CD4-positive, alpha-beta memory T cell (primary cell): ENCODE results near the gene CTDSP1. TPM values are rescaled to one million over a fixed set of nuclear protein-coding genes. Genes with fewer than 3 reads are reported as not detected.

ENCODE experiments used
- CTCF ChIA-PET: fragments of 350-600 bp; sonication (Branson Sonifier 250); formaldehyde crosslinking; loops from one replicate; lab custom pipeline; 2021; ENCODE audit warnings: inconsistent platforms; ENCODE audit not compliant: partially characterized antibody; lab: Charles Lee
- POLR2A ChIA-PET: fragments of 350-600 bp; sonication (Branson Sonifier 250); formaldehyde crosslinking; loops from one replicate; lab custom pipeline; 2021; ENCODE audit not compliant: partially characterized antibody; lab: Charles Lee
- DNase-seq, 5 donors: peaks; one replicate each; pipeline versions ENCODE4 v3.0.0 to v3.0.0-alpha.2; 2020 to 2022; ENCODE audit warnings: mixed read lengths in 1 of 5
- H3K27ac ChIP-seq: one replicate; pipeline ENCODE4 v1.7.0; 2013; ENCODE audit warnings: low read depth, low read length
- H3K27me3 ChIP-seq: 2 replicates; pipeline ENCODE4 v1.7.0; 2013; ENCODE audit warnings: mild to moderate bottlenecking, low read length, moderate library complexity; ENCODE audit not compliant: insufficient read depth
- H3K36me3 ChIP-seq: 2 replicates; pipeline ENCODE4 v1.7.0; 2013; ENCODE audit warnings: mild to moderate bottlenecking, low read length, moderate library complexity; ENCODE audit not compliant: insufficient read depth
- H3K4me1 ChIP-seq: 2 replicates; pipeline ENCODE4 v1.7.0; 2013; ENCODE audit warnings: mild to moderate bottlenecking, low read length, moderate library complexity; ENCODE audit not compliant: insufficient read depth
- H3K4me3 ChIP-seq, 2 donors: one replicate each; pipeline ENCODE4 v1.7.0; 2013; ENCODE audit warnings: low read length in 2 of 2, mild to moderate bottlenecking in 1 of 2
- H3K9me3 ChIP-seq, 2 donors: one replicate each; pipeline ENCODE4 v1.7.0; 2013; ENCODE audit warnings: low read length in 2 of 2, control low read depth in 1 of 2; ENCODE audit not compliant: control insufficient read depth in 1 of 2
- H3K27ac Mint-ChIP-seq, 7 donors: one replicate each; pipeline ENCODE4 v1.8.0; 2020 to 2021; ENCODE audit warnings: mixed read lengths in 7 of 7, mild to moderate bottlenecking in 6 of 7, inconsistent platforms in 3 of 7, moderate library complexity in 3 of 7
- H3K27me3 Mint-ChIP-seq, 2 donors: one replicate each; pipeline ENCODE4 v1.8.0; 2020 to 2021; ENCODE audit warnings: mixed read lengths in 2 of 2
- H3K36me3 Mint-ChIP-seq, 2 donors: one replicate each; pipeline ENCODE4 v1.8.0; 2020 to 2021; ENCODE audit warnings: mixed read lengths in 2 of 2, inconsistent platforms in 1 of 2, mild to moderate bottlenecking in 1 of 2
- H3K4me1 Mint-ChIP-seq, 4 donors: one replicate each; pipeline ENCODE4 v1.8.0; 2020 to 2021; ENCODE audit warnings: mixed read lengths in 4 of 4, mild to moderate bottlenecking in 1 of 4
- H3K4me3 Mint-ChIP-seq, 8 donors: one replicate each; pipeline ENCODE4 v1.8.0; 2020 to 2021; ENCODE audit warnings: mixed read lengths in 8 of 8, mild to moderate bottlenecking in 7 of 8, moderate library complexity in 6 of 8, inconsistent platforms in 3 of 8
- H3K9me3 Mint-ChIP-seq, 8 donors: one replicate each; pipeline ENCODE4 v1.8.0; 2020 to 2021; ENCODE audit warnings: mixed read lengths in 8 of 8, mild to moderate bottlenecking in 5 of 8, inconsistent platforms in 3 of 8, moderate library complexity in 1 of 8
- intact Hi-C: fragments of 100-400 bp; cut with micrococcal nuclease; formaldehyde crosslinking; loops from one replicate; pipeline ENCODE4 v1.15.1; 2023
- polyA plus RNA-seq, 2 donors: library from polyadenylated mRNA; unstranded; fragments of 300-500 nt; fragmentation: Illumina TruSeq; gene quantifications; one replicate each; pipeline ENCODE4 v1.2.3, GENCODE V29; 2021
- total RNA-seq, 2 experiments: library from RNA; stranded (reverse); gene quantifications; one replicate each; pipeline ENCODE4 v1.2.3, GENCODE V29; 2021

The CTDSP1 gene
- total and polyA plus RNA-seq, 4 experiments from 2014 or later, result 26.4 to 183 (median 110) TPM

- H3K36me3 ChIP-seq, result no peaks in the 10 kb centered on the region
- intact Hi-C loops, result no loop called here
- no peaks in the 10 kb centered on the region for H3K9me3 ChIP-seq
- no peaks in the 10 kb centered on the region for H3K27me3 Mint-ChIP-seq
- H3K4me1 Mint-ChIP-seq, result peaks cover 0 to 2% (median under 1%) of the 10 kb centered on the region in 4 donors
- peaks cover 0 to 2% (median 0%) of the 10 kb centered on the region in 8 donors for H3K9me3 Mint-ChIP-seq
- DNase-seq, result no peak
- no peak overlapping the region for H3K27ac ChIP-seq
- peak overlapping the region in 2 of 7 donors; percentile 64 to 68 for H3K27ac Mint-ChIP-seq
- POLR2A ChIA-PET, result no interaction called here
- no peak overlapping the region for H3K4me3 ChIP-seq
- no peaks in the 10 kb centered on the region for H3K27me3 ChIP-seq
- no peaks in the 10 kb centered on the region for H3K4me1 ChIP-seq
- no peaks in the 10 kb centered on the region for H3K36me3 Mint-ChIP-seq
- CTCF ChIA-PET, result no interaction called here
- H3K4me3 Mint-ChIP-seq, result no peak overlapping the region
Observed at GRCh38 chr2:218438596-218438995, 38.9 kb downstream of the CTDSP1 start.

- no peaks in the 10 kb centered on the region for H3K27me3 Mint-ChIP-seq
- peaks cover 10 to 11% of the 10 kb centered on the region in 2 donors for H3K36me3 Mint-ChIP-seq
- POLR2A ChIA-PET, result no interaction called here
- H3K4me3 ChIP-seq, result no peak overlapping the region
- H3K9me3 Mint-ChIP-seq, result no peaks in the 10 kb centered on the region
- DNase-seq, result no peak
- H3K27me3 ChIP-seq, result no peaks in the 10 kb centered on the region
- peaks cover 7% of the 10 kb centered on the region for H3K36me3 ChIP-seq
- H3K9me3 ChIP-seq, result no peaks in the 10 kb centered on the region
- intact Hi-C loops, result no loop called here
- H3K4me3 Mint-ChIP-seq, result no peak overlapping the region
- peaks cover 0 to 3% (median 2%) of the 10 kb centered on the region in 4 donors for H3K4me1 Mint-ChIP-seq
- H3K4me1 ChIP-seq, result no peaks in the 10 kb centered on the region
- no peak overlapping the region for H3K27ac ChIP-seq
- CTCF ChIA-PET, result interaction anchor here (1.4 kb wide), 1 partner anchor 18 kb away, joined by 3 read pairs; no protein-coding TSS in a partner anchor
- peak overlapping the region in 1 of 7 donors; percentile 47 for H3K27ac Mint-ChIP-seq
Observed at GRCh38 chr2:218444692-218445357, 45.2 kb downstream of the CTDSP1 start.

- Mint-ChIP-seq H3K27me3 (no peaks in the 10 kb centered on the region), H3K9me3 (no peaks in the 10 kb centered on the region), H3K27ac (peak overlapping the region in 1 of 7 donors; percentile 18), H3K36me3 (peaks cover 11 to 16% of the 10 kb centered on the region in 2 donors), H3K4me1 (peaks cover 0 to 3% (median 1%) of the 10 kb centered on the region in 4 donors), H3K4me3 (no peak overlapping the region)
- intact Hi-C loops, result no loop called here
- ChIA-PET CTCF (interaction anchor here (0.8 to 1.4 kb wide), 2 partner anchors 14 to 17 kb away, joined by 3 to 4 read pairs; no protein-coding TSS in a partner anchor), POLR2A (no interaction called here)
- Histone ChIP-seq H3K4me1 (no peaks in the 10 kb centered on the region), H3K9me3 (no peaks in the 10 kb centered on the region), H3K36me3 (peaks cover 7% of the 10 kb centered on the region), H3K27me3 (no peaks in the 10 kb centered on the region), H3K27ac (no peak overlapping the region), H3K4me3 (no peak overlapping the region)
- no peak for DNase-seq
Observed at GRCh38 chr2:218445602-218446001, 45.9 kb downstream of the CTDSP1 start.

- H3K9me3 Mint-ChIP-seq, result no peaks in the 10 kb centered on the region
- peaks cover 0 to 3% (median 1%) of the 10 kb centered on the region in 4 donors for H3K4me1 Mint-ChIP-seq
- no peaks in the 10 kb centered on the region for H3K27me3 Mint-ChIP-seq
- H3K36me3 Mint-ChIP-seq, result peaks cover 11 to 16% of the 10 kb centered on the region in 2 donors
- DNase-seq, result no peak
- H3K9me3 ChIP-seq, result no peaks in the 10 kb centered on the region
- H3K27me3 ChIP-seq, result no peaks in the 10 kb centered on the region
- no peaks in the 10 kb centered on the region for H3K4me1 ChIP-seq
- peaks cover 7% of the 10 kb centered on the region for H3K36me3 ChIP-seq
- no peak overlapping the region for H3K27ac Mint-ChIP-seq
- POLR2A ChIA-PET, result no interaction called here
- no peak overlapping the region for H3K4me3 ChIP-seq
- H3K4me3 Mint-ChIP-seq, result no peak overlapping the region
- CTCF ChIA-PET, result no interaction called here
- intact Hi-C loops, result no loop called here
- no peak overlapping the region for H3K27ac ChIP-seq
Observed at GRCh38 chr2:218446547-218446946, 46.9 kb downstream of the CTDSP1 start.

- H3K27me3 ChIP-seq, result no peaks in the 10 kb centered on the region
- H3K4me1 Mint-ChIP-seq, result peaks cover 0 to 3% (median 1%) of the 10 kb centered on the region in 4 donors
- peaks cover 11 to 16% of the 10 kb centered on the region in 2 donors for H3K36me3 Mint-ChIP-seq
- H3K27ac Mint-ChIP-seq, result no peak overlapping the region
- POLR2A ChIA-PET, result no interaction called here
- no peak overlapping the region for H3K4me3 ChIP-seq
- DNase-seq, result no peak
- no peak overlapping the region for H3K27ac ChIP-seq
- CTCF ChIA-PET, result no interaction called here
- intact Hi-C loops, result no loop called here
- no peak overlapping the region for H3K4me3 Mint-ChIP-seq
- H3K4me1 ChIP-seq, result no peaks in the 10 kb centered on the region
- peaks cover 7% of the 10 kb centered on the region for H3K36me3 ChIP-seq
- no peaks in the 10 kb centered on the region for H3K9me3 Mint-ChIP-seq
- H3K27me3 Mint-ChIP-seq, result no peaks in the 10 kb centered on the region
- no peaks in the 10 kb centered on the region for H3K9me3 ChIP-seq
Observed at GRCh38 chr2:218447072-218447471, 47.4 kb downstream of the CTDSP1 start.

GRCh38 chr2:218448934-218449333, 49.3 kb downstream of the CTDSP1 start:
- peaks cover 13% of the 10 kb centered on the region for H3K36me3 ChIP-seq
- no peak overlapping the region for H3K4me3 ChIP-seq
- no peaks in the 10 kb centered on the region for H3K4me1 ChIP-seq
- Mint-ChIP-seq H3K36me3 (peaks cover 15 to 30% of the 10 kb centered on the region in 2 donors), H3K27ac (peak overlapping the region in 1 of 7 donors; percentile 57), H3K27me3 (no peaks in the 10 kb centered on the region), H3K4me3 (no peak overlapping the region), H3K4me1 (peaks cover 0 to 3% (median under 1%) of the 10 kb centered on the region in 4 donors), H3K9me3 (peaks cover 0 to 4% (median under 1%) of the 10 kb centered on the region in 8 donors)
- intact Hi-C loops, result no loop called here
- peaks cover 0 to under 1% of the 10 kb centered on the region in 2 donors for H3K9me3 ChIP-seq
- ChIA-PET POLR2A (no interaction called here), CTCF (interaction anchor here (1.1 kb wide), 1 partner anchor 22 kb away, joined by 3 read pairs; no protein-coding TSS in a partner anchor)
- no peak overlapping the region for H3K27ac ChIP-seq
- H3K27me3 ChIP-seq, result no peaks in the 10 kb centered on the region
- no peak for DNase-seq

GRCh38 chr2:218452079-218452478, 52.4 kb downstream of the CTDSP1 start:
- H3K27ac ChIP-seq, result no peak overlapping the region
- no peaks in the 10 kb centered on the region for H3K4me1 ChIP-seq
- peaks cover 0 to 3% (median under 1%) of the 10 kb centered on the region in 4 donors for H3K4me1 Mint-ChIP-seq
- DNase-seq, result no peak
- H3K27me3 ChIP-seq, result no peaks in the 10 kb centered on the region
- peaks cover 0 to 12% of the 10 kb centered on the region in 2 donors for H3K9me3 ChIP-seq
- H3K27ac Mint-ChIP-seq, result no peak overlapping the region
- ChIA-PET POLR2A (no interaction called here), CTCF (no interaction called here)
- no peak overlapping the region for H3K4me3 ChIP-seq
- intact Hi-C loops, result loop anchor here (5.0 kb wide), 1 partner anchor 45 kb away; no protein-coding TSS in a partner anchor
- H3K36me3 ChIP-seq, result peaks cover 43% of the 10 kb centered on the region
- H3K4me3 Mint-ChIP-seq, result no peak overlapping the region
- H3K9me3 Mint-ChIP-seq, result peaks cover 0 to 24% (median 17%) of the 10 kb centered on the region in 8 donors
- no peaks in the 10 kb centered on the region for H3K27me3 Mint-ChIP-seq
- peaks cover 46 to 57% of the 10 kb centered on the region in 2 donors for H3K36me3 Mint-ChIP-seq
